ENCODE results near the gene SOX30. TPM values are rescaled to one million over a fixed set of nuclear protein-coding genes. Genes with fewer than 3 reads are reported as not detected.

Gene SOX30
- total and polyA plus RNA-seq, 2 of the 13 experiments (the other 11 are each of a cell fraction or from before 2014, with no cell fraction given) = 0.05 TPM; not detected in 1

GRCh38 chr5:157592594-157592993 lies 59.6 kb downstream of the SOX30 start:
- H2AFZ ChIP-seq (ENCODE audit: low read length) = no peak overlapping the region
- H3K9ac ChIP-seq (ENCODE audit: insufficient read depth, low read depth, low read length) = no peak overlapping the region
- H3K36me3 ChIP-seq (replicated peaks in 1 of 2; ENCODE audit: control insufficient read depth in 1 of 2, insufficient read depth in 2 of 2, low read length in 2 of 2) = no peaks in the 10 kb centered on the region
- no TSS peak for BruUV-seq (replicated peaks)
- H3K79me2 ChIP-seq (ENCODE audit: insufficient read depth, low read length) = no peaks in the 10 kb centered on the region
- H3K4me1 ChIP-seq (ENCODE audit: insufficient read depth, low read length) = no peaks in the 10 kb centered on the region
- WGBS (ENCODE audit: low lambda C conversion rate) = 0% methylated on average over 3 of the region's 3 CpGs
- in situ Hi-C loops (cut with HindIII; ENCODE audit: extremely low pct_ligation_motif_present, low pct_unique_long_range_greater_than_20kb) (no loop called here), intact Hi-C loops (cut with micrococcal nuclease; ENCODE audit: unreplicated experiment) (no loop called here)
- no peak for TF ChIP-seq ZZZ3 (CRISPR knock-in tag; IDR thresholded peaks at IDR 0.05; ENCODE audit: borderline replicate concordance)
- no peak for TF ChIP-seq TARDBP (CRISPR knock-in tag; IDR thresholded peaks at IDR 0.05)
- no peak for TF ChIP-seq ZXDC (CRISPR knock-in tag; IDR thresholded peaks at IDR 0.05)
- TF ChIP-seq ZNF430 (CRISPR knock-in tag; IDR thresholded peaks at IDR 0.05) = no peak
- no peak for TF ChIP-seq ZNF432 (CRISPR knock-in tag; IDR thresholded peaks at IDR 0.05; ENCODE audit: borderline replicate concordance)
- TF ChIP-seq TOPORS (CRISPR knock-in tag; IDR thresholded peaks at IDR 0.05) = no peak
- no peak for TF ChIP-seq HNF4A (CRISPR knock-in tag; IDR thresholded peaks at IDR 0.05)
- no peak for TF ChIP-seq ZNF841 (CRISPR knock-in tag; IDR thresholded peaks at IDR 0.05; ENCODE audit: borderline replicate concordance)
- no peak for TF ChIP-seq PHF21A (CRISPR knock-in tag; IDR thresholded peaks at IDR 0.05)
- TF ChIP-seq, protein P1, sequence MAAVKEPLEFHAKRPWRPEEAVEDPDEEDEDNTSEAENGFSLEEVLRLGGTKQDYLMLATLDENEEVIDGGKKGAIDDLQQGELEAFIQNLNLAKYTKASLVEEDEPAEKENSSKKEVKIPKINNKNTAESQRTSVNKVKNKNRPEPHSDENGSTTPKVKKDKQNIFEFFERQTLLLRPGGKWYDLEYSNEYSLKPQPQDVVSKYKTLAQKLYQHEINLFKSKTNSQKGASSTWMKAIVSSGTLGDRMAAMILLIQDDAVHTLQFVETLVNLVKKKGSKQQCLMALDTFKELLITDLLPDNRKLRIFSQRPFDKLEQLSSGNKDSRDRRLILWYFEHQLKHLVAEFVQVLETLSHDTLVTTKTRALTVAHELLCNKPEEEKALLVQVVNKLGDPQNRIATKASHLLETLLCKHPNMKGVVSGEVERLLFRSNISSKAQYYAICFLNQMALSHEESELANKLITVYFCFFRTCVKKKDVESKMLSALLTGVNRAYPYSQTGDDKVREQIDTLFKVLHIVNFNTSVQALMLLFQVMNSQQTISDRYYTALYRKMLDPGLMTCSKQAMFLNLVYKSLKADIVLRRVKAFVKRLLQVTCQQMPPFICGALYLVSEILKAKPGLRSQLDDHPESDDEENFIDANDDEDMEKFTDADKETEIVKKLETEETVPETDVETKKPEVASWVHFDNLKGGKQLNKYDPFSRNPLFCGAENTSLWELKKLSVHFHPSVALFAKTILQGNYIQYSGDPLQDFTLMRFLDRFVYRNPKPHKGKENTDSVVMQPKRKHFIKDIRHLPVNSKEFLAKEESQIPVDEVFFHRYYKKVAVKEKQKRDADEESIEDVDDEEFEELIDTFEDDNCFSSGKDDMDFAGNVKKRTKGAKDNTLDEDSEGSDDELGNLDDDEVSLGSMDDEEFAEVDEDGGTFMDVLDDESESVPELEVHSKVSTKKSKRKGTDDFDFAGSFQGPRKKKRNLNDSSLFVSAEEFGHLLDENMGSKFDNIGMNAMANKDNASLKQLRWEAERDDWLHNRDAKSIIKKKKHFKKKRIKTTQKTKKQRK (IDR thresholded peaks at IDR 0.05; ENCODE audit: low read length) = no peak
- H3K27ac ChIP-seq (ENCODE audit: extremely low read length, insufficient read depth, low read length) = no peak overlapping the region
- no peak overlapping the region for H3K4me2 ChIP-seq (ENCODE audit: low read depth, low read length)
- ChIA-PET POLR2A (no interaction called here), CTCF (ENCODE audit: low intra/inter-chr PET ratio, low total read pairs) (no interaction called here)
- H4K20me1 ChIP-seq (ENCODE audit: insufficient read depth, low read length) = no peaks in the 10 kb centered on the region
- no peak for DNase-seq (ENCODE audit: low spot score)
- 0 out of 5 replicates have a peak, but pooled peaks cover 0 to 6% of the 10 kb centered on the region in 2 experiments for H3K27me3 ChIP-seq (ENCODE audit: control insufficient read depth in 1 of 2, insufficient read depth in 2 of 2, low read length in 2 of 2)
- H3K9me3 ChIP-seq (ENCODE audit: low read length) = no peaks in the 10 kb centered on the region
- no peak for ATAC-seq
- no peak overlapping the region for H3K4me3 ChIP-seq (replicated peaks in 1 of 3; ENCODE audit: insufficient read depth in 1 of 3, low read depth in 2 of 3, low read length in 3 of 3)
- FAIRE-seq = no peak

Measured in HepG2 (cell line).